K562 (cell line): Measurements from ENCODE around the gene TMEM185B. TPM values are rescaled to one million over a fixed set of nuclear protein-coding genes. Genes with fewer than 3 reads are reported as not detected.

ENCODE experiments used
- ATAC-seq: fragments of 200-7000 bp; cut with Tn5 transposase; 3 replicates; pipeline ENCODE4 v1.9.1; 2020; ENCODE audit warnings: moderate library complexity
- BruUV-seq: library from RNA; stranded (reverse); fragments of 400-500 nt; replicated peaks from 2 replicates; lab custom pipeline; 2021; lab: Mats Ljungman, UMichigan
- CTCF ChIA-PET: fragments of 300-600 bp; formaldehyde crosslinking; extraction: SDS; loops from one replicate; lab custom pipeline; 2021; ENCODE audit warnings: low intra/inter-chr PET ratio; lab: Yijun Ruan, JAX
- POLR2A ChIA-PET: fragments of 300-600, 350-650 bp; sonication (Branson Sonifier 250); formaldehyde crosslinking; extraction: SDS; loops from one replicate; lab custom pipeline; 2021; ENCODE audit warnings: antibody characterized with exemption, inconsistent platforms; lab: Yijun Ruan, JAX
- DNase-seq, 4 experiments: peaks; one replicate each; pipeline versions ENCODE4 v3.0.0 to v3.0.0-alpha.2; 2011 to 2018; ENCODE audit warnings: low spot score in 3 of 4, mixed read lengths in 3 of 4; ENCODE audit errors: extremely low read depth in 1 of 4
- FAIRE-seq: peaks from 2 replicates; lab custom pipeline; 2011; peaks lifted over from hg19 to GRCh38; lab: Jason Lieb, UNC
- H2AFZ ChIP-seq: 2 replicates; pipeline ENCODE4 v1.6.0; 2011; ENCODE audit warnings: low read depth, low read length, control low read depth, inconsistent platforms
- H3K27ac ChIP-seq: fragments of 200-600 bp; 3 replicates; pipeline ENCODE4 v1.8.0; 2011; ENCODE audit warnings: low read depth, mild to moderate bottlenecking, control low read depth, inconsistent platforms, low read length, moderate library complexity, mixed read lengths; ENCODE audit errors: extremely low read depth
- H3K27me3 ChIP-seq, 2 experiments: fragments of 300-600 bp in 1 of 2; 2 replicates in 1 of 2; 3 replicates in 1 of 2; pipeline versions ENCODE4 v1.6.0 to v1.8.0; 2011; ENCODE audit warnings: inconsistent platforms in 2 of 2, low read length in 2 of 2, mild to moderate bottlenecking in 1 of 2, mixed read lengths in 1 of 2, moderate library complexity in 1 of 2; ENCODE audit not compliant: control insufficient read depth in 2 of 2, insufficient read depth in 2 of 2
- H3K36me3 ChIP-seq: fragments of 300-600 bp; 3 replicates; pipeline ENCODE4 v1.8.0; 2011; ENCODE audit warnings: mild to moderate bottlenecking, low read length, inconsistent platforms; ENCODE audit not compliant: control insufficient read depth, insufficient read depth
- H3K4me1 ChIP-seq, 2 experiments: fragments of 200-600 bp in 1 of 2; replicated peaks in 1 of 2; 2 replicates in 1 of 2; 3 replicates in 1 of 2; pipeline versions ENCODE4 v1.5.1 to v1.8.0; 2011; ENCODE audit warnings: inconsistent platforms in 2 of 2, low read length in 2 of 2, mild to moderate bottlenecking in 1 of 2, mixed read lengths in 1 of 2, moderate library complexity in 1 of 2; ENCODE audit not compliant: control insufficient read depth in 2 of 2, insufficient read depth in 2 of 2
- H3K4me2 ChIP-seq: 2 replicates; pipeline ENCODE4 v1.6.1; 2011; ENCODE audit warnings: low read length, control low read depth, inconsistent platforms, mixed read lengths; ENCODE audit not compliant: insufficient read depth
- H3K4me3 ChIP-seq: fragments of 200-600 bp; sonication (generic), shearing (Covaris generic); 2 replicates; pipeline ENCODE4 v1.5.1; 2016; ENCODE audit warnings: control low read depth, inconsistent platforms
- H3K79me2 ChIP-seq: fragments of 200-600 bp; 3 replicates; pipeline ENCODE4 v1.8.0; 2011; ENCODE audit warnings: low read length, inconsistent platforms; ENCODE audit not compliant: control insufficient read depth, insufficient read depth
- H3K9ac ChIP-seq, 2 experiments: 2 replicates each; pipeline versions ENCODE4 v1.6.0 to v1.6.1; 2011; ENCODE audit warnings: low read depth in 2 of 2, low read length in 2 of 2, control low read depth in 1 of 2, inconsistent platforms in 1 of 2, mild to moderate bottlenecking in 1 of 2, mixed read lengths in 1 of 2; ENCODE audit not compliant: insufficient read depth in 1 of 2
- H3K9me1 ChIP-seq: one replicate; pipeline ENCODE4 v1.6.0; 2011; ENCODE audit warnings: inconsistent platforms, mild to moderate bottlenecking, low read length, moderate library complexity; ENCODE audit not compliant: control insufficient read depth, insufficient read depth
- H3K9me3 ChIP-seq: replicated peaks from 2 replicates; pipeline ENCODE4 v1.5.1; 2011; ENCODE audit warnings: low read depth, low read length, inconsistent platforms; ENCODE audit not compliant: control insufficient read depth, insufficient read depth
- H4K20me1 ChIP-seq: replicated peaks from 2 replicates; pipeline ENCODE4 v1.6.1; 2011; ENCODE audit warnings: low read length, inconsistent platforms, mixed read lengths; ENCODE audit not compliant: control insufficient read depth, insufficient read depth
- AFF4 ChIP-seq: sonication (generic); formaldehyde crosslinking; IDR thresholded peaks from 2 replicates; pipeline ENCODE4 v1.8.0; 2023; ENCODE audit warnings: mild to moderate bottlenecking, missing genetic modification reagents
- CBFA2T2 ChIP-seq: fragments of 450-650 bp; conservative IDR thresholded peaks from 2 replicates; pipeline ENCODE4 v1.6.1; 2017; ENCODE audit warnings: mild to moderate bottlenecking
- CXXC5 ChIP-seq: fragments of 250-450 bp; sonication (Bioruptor Pico); IDR thresholded peaks from 2 replicates; pipeline ENCODE4 v1.8.0; 2022; ENCODE audit warnings: inconsistent platforms, mild to moderate bottlenecking, moderate library complexity
- EWSR1 ChIP-seq: fragments of 450-650 bp; IDR thresholded peaks from 2 replicates; pipeline ENCODE4 v1.6.1; 2018; ENCODE audit warnings: borderline replicate concordance, mild to moderate bottlenecking, low read depth, moderate library complexity; ENCODE audit not compliant: partially characterized antibody
- HMGXB4 ChIP-seq: sonication (generic); formaldehyde crosslinking; IDR thresholded peaks from 2 replicates; pipeline ENCODE4 v1.8.1; 2023; ENCODE audit warnings: mild to moderate bottlenecking, missing genetic modification reagents
- KAT8 ChIP-seq: fragments of 450-650 bp; IDR thresholded peaks from 2 replicates; pipeline ENCODE4 v1.6.1; 2016; ENCODE audit warnings: low read depth, mild to moderate bottlenecking
- KDM5B ChIP-seq: fragments of 200-600 bp; sonication (generic); IDR thresholded peaks from 2 replicates; pipeline ENCODE4 v1.6.1; 2012; ENCODE audit warnings: low read depth, mild to moderate bottlenecking, moderate library complexity, low read length, control low read depth, inconsistent platforms; ENCODE audit not compliant: insufficient replicate concordance
- MAZ ChIP-seq, 2 experiments: fragments of 450-650 bp in 1 of 2; sonication (generic) in 1 of 2; formaldehyde crosslinking; IDR thresholded peaks in 1 of 2; conservative IDR thresholded peaks in 1 of 2; 2 replicates each; pipeline versions ENCODE4 v1.4.0 to v1.5.0; 2020; ENCODE audit warnings: mild to moderate bottlenecking in 1 of 2, missing genetic modification reagents in 1 of 2
- MECOM ChIP-seq: fragments of 250-450 bp; sonication (Bioruptor Pico); IDR thresholded peaks from 2 replicates; pipeline ENCODE4 v1.8.0; 2022; ENCODE audit warnings: inconsistent platforms
- RBBP5 ChIP-seq: fragments of 200-600 bp; sonication (generic); IDR thresholded peaks from 2 replicates; pipeline ENCODE4 v1.6.1; 2012; ENCODE audit warnings: borderline replicate concordance, mild to moderate bottlenecking, low read length, control low read depth, inconsistent platforms; ENCODE audit not compliant: insufficient read depth, poor library complexity, severe bottlenecking
- SMARCC2 ChIP-seq: fragments of 450-650 bp; IDR thresholded peaks from 2 replicates; pipeline ENCODE4 v1.6.1; 2017; ENCODE audit warnings: antibody characterized with exemption, moderate library complexity, mild to moderate bottlenecking, low read depth
- U2AF1 ChIP-seq: fragments of 200-400 bp; formaldehyde crosslinking; optimal IDR thresholded peaks from 2 replicates; pipeline ENCODE3; 2017; ENCODE audit warnings: mild to moderate bottlenecking, low read depth, low read length, moderate library complexity
- YBX1 ChIP-seq: fragments of 450-650 bp; IDR thresholded peaks from 2 replicates; pipeline ENCODE4 v1.7.1; 2016; ENCODE audit warnings: mild to moderate bottlenecking
- ZNF785 ChIP-seq: fragments of 250-450 bp; sonication (Bioruptor Pico); IDR thresholded peaks from 2 replicates; pipeline ENCODE4 v1.4.0; 2020; ENCODE audit warnings: mild to moderate bottlenecking
- WGBS: fragments of 100-300 bp; shearing (Covaris generic); methylation state at CpG from one replicate; pipeline ENCODE4 v1.1.6; 2016; ENCODE audit warnings: low coverage, mixed read lengths; ENCODE audit not compliant: insufficient coverage; ENCODE audit errors: missing lambda C conversion rate; 5-methylcytosine and 5-hydroxymethylcytosine counted together
- in situ Hi-C: fragments of 300-500 bp; cut with MboI; formaldehyde crosslinking; loops from 4 replicates; pipeline ENCODE4 v1.15.0; 2018; ENCODE audit warnings: inconsistent platforms, mixed read lengths
- intact Hi-C: fragments of 100-400 bp; cut with micrococcal nuclease; formaldehyde crosslinking; loops from 2 replicates; pipeline ENCODE4 v1.14.2; 2022
- polyA plus RNA-seq, 8 experiments: library from polyadenylated mRNA; depleted of rRNA in 4 of 8; stranded (reverse) in 5 of 8; unstranded in 3 of 8; fragments of >200 nt; fragmentation: Nextera tagmentation in 2 of 8; fragmentation: Illumina TruSeq in 1 of 8; extraction: Ambion mirVana in 2 of 8; extraction: Trizol in 1 of 8; gene quantifications; 2 replicates each; pipeline versions ENCODE4 v1.2.1 to v1.2.3, GENCODE V29; 2011 to 2014; ENCODE audit warnings: inconsistent platforms in 1 of 8, missing spikeins in 1 of 8
- total RNA-seq, 7 experiments: library from RNA; depleted of rRNA in 6 of 7; stranded (reverse); fragments of >200 nt in 6 of 7; fragmentation: Illumina TruSeq in 2 of 7; extraction: Trizol in 2 of 7; gene quantifications; 2 replicates each; pipeline versions ENCODE4 v1.2.1 to v1.2.3, GENCODE V29; 2011 to 2021; ENCODE audit warnings: low replicate concordance in 1 of 7

Gene TMEM185B
- total and polyA plus RNA-seq, 9 of the 15 experiments (the other 6 are each of a cell fraction or from before 2014, with no cell fraction given): 2.9 to 28.2 (median 11.5) TPM

- TF ChIP-seq CXXC5 (CRISPR knock-in tag) (no peak), KAT8 (no peak), MECOM (CRISPR knock-in tag) (no peak)
These were observed 10.1 kb upstream of the TMEM185B start (continued) for GRCh38 chr2:120233292-120233691.

GRCh38 chr2:120231974-120232635 is 8.9 kb upstream of the TMEM185B start:
- 17% methylated on average over 15 of the region's 15 CpGs for WGBS
- ATAC-seq (peak; percentile 54), DNase-seq (peak in 2 of 4 experiments; percentile 41 to 52), FAIRE-seq (peak; percentile 42)
- H3K79me2 ChIP-seq: no peaks in the 10 kb centered on the region
- H3K36me3 ChIP-seq: no peaks in the 10 kb centered on the region
- ChIA-PET POLR2A (interaction anchor here (0.6 to 1.9 kb wide), 7 partner anchors 9 to 1367 kb away, joined by 3 to 10 read pairs (median 3); partner anchors contain the start of genes RNU4ATAC and TMEM185B), CTCF (no interaction called here)
- H2AFZ ChIP-seq: peak overlapping the region; percentile 90
- peak overlapping the region; percentile 5; the same call in 2 of the 3 replicates for H3K27ac ChIP-seq
- peak overlapping the region; percentile 70 for H3K4me2 ChIP-seq
- H3K4me3 ChIP-seq: peak overlapping the region; percentile 14
- intact Hi-C loops: no loop called here
- no peaks in the 10 kb centered on the region for H4K20me1 ChIP-seq
- in situ Hi-C loops: no loop called here
- peak overlapping the region; percentile 55 to 84; a peak in 3 of 4 replicates for H3K9ac ChIP-seq
- H3K27me3 ChIP-seq: no peaks in the 10 kb centered on the region
- no peaks in the 10 kb centered on the region for H3K9me1 ChIP-seq
- no TSS peak for BruUV-seq
- peaks cover 13 to 14% of the 10 kb centered on the region in 2 experiments; a peak in 4 of 5 replicates for H3K4me1 ChIP-seq
- no peaks in the 10 kb centered on the region for H3K9me3 ChIP-seq
- TF ChIP-seq CBFA2T2 (no peak), KDM5B (no peak), EWSR1 (no peak), YBX1 (no peak), U2AF1 (no peak), SMARCC2 (0 out of 2 replicates have a peak, but pooled peaks have one; percentile 25), RBBP5 (peak; percentile 54), MAZ (CRISPR knock-in tag; conservative IDR thresholded peaks at IDR 0.05 in 1 of 2, IDR thresholded peaks at IDR 0.05 in 1 of 2) (peak in 1 of 2 experiments; percentile 21; a peak in 1 of 4 replicates), AFF4 (CRISPR knock-in tag) (no peak), ZNF785 (CRISPR knock-in tag) (no peak), HMGXB4 (CRISPR knock-in tag) (no peak)
